Mesodermal cell (in vitro differentiated cells): Measurements from ENCODE around the gene GPR39.

Experiments used
- H3K27ac ChIP-seq: 2 replicates; pipeline ENCODE4 v1.7.0; 2013; ENCODE audit warnings: mild to moderate bottlenecking, low read depth, low read length, moderate library complexity; ENCODE audit not compliant: severe bottlenecking
- H3K36me3 ChIP-seq: 2 replicates; pipeline ENCODE4 v1.7.1; 2013; ENCODE audit warnings: mild to moderate bottlenecking, low read length, moderate library complexity; ENCODE audit not compliant: control insufficient read depth, insufficient read depth
- H3K4me1 ChIP-seq: one replicate; pipeline ENCODE4 v1.7.1; 2013; ENCODE audit warnings: mild to moderate bottlenecking, low read length; ENCODE audit not compliant: insufficient read depth, control insufficient read depth, poor library complexity, severe bottlenecking
- H3K4me3 ChIP-seq: 2 replicates; pipeline ENCODE4 v1.7.0; 2013; ENCODE audit warnings: low read length, control low read depth, mild to moderate bottlenecking; ENCODE audit not compliant: insufficient read depth, poor library complexity, severe bottlenecking; ENCODE audit errors: extremely low read depth
- H3K9me3 ChIP-seq: 2 replicates; pipeline ENCODE4 v1.7.1; 2013; ENCODE audit warnings: mild to moderate bottlenecking, low read length, moderate library complexity; ENCODE audit not compliant: control insufficient read depth
- WGBS, 2 experiments: methylation state at CpG; one replicate each; pipeline ENCODE4 v1.1.5; 2013; ENCODE audit warnings: missing lambda C conversion rate in 2 of 2; ENCODE audit not compliant: insufficient coverage in 2 of 2; 5-methylcytosine and 5-hydroxymethylcytosine counted together

GPR39 gene

DNA sequence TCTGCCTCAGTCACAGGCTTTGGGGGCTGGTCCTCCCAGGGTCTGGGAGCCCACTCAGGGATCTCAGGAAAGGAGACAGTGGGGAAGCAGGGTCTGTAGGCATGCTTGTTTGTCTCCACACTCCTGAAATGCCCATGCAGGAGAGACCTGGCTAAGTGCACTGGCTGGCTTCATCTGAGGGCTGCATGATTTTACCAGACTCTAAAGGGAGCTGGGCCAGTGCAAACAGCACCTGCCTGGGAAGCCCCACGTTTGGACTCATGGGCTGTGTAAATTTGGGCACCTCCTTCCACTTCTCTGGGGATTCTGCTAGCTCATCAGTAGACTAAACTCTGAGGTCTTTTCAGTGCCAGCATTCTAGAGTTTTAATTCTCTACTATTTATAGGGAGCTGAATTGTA, 219.7 kb downstream of the GPR39 start:
- no peak overlapping the region for H3K4me3 ChIP-seq
- no peak overlapping the region for H3K27ac ChIP-seq
- H3K9me3 ChIP-seq = no peaks in the 10 kb centered on the region
- WGBS, 2 experiments = 71 to 82% methylated on average over 1 of the region's 1 CpG
- H3K36me3 ChIP-seq = no peaks in the 10 kb centered on the region
- peaks cover 14% of the 10 kb centered on the region for H3K4me1 ChIP-seq

DNA sequence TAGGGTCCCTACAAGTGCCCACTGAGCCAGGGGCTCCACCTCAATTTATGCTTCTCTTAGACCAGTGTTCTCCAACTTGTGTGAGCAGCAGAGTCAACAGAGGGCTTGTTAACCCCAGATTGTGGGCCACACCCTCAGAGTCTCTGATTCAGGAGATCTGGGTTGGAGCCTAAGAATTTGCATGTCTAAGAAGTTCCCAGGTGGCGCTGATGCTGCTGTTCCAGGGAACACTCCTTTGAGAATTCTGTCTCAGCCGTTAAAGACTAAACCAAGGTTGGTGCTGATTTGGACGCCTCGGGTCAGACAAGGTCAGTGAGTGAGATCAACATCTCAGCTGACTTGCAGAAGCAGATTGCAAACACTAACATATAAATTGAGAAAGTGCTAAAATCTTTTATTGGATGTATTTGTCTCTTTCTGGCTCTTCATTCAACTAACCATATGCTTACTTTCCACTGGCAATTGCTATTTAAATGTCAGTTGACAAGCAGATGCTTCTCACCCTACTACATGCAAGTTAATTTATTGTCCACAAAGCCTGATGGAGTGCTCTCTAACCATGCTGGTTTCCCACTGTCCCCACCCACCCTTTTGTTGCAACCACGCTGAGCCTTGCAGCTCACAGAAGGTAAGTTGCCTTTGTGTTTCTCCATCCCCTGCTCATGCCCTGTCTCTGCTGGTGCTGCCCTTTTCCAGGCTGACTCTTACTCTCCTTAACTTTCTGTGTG, 221.9 kb downstream of the GPR39 start:
- no peaks in the 10 kb centered on the region for H3K36me3 ChIP-seq
- H3K27ac ChIP-seq = no peak overlapping the region
- H3K4me1 ChIP-seq = no peaks in the 10 kb centered on the region
- H3K9me3 ChIP-seq = no peaks in the 10 kb centered on the region
- H3K4me3 ChIP-seq = no peak overlapping the region
- 82 to 89% methylated on average over 5 of the region's 5 CpGs for WGBS, 2 experiments

DNA sequence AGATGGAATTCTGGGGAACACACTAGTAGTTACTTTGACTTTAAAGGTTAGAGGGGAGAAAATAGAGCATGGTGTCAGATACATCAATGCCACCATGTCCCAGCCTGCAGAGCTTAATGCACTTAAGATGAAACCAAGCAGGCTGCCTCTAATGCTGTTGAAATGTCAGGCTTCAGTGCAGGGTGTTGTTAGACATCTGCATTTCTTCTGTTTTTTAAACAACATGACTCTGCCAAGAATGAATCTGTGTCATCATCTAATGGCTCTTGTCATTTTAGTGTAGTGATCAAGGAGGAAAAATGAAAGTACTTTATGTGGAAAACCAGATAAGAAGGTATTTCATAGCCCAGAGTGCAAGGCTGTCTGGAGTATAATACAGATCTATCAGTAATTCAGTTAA, 223.5 kb downstream of the GPR39 start:
- Histone ChIP-seq H3K4me1 (no peaks in the 10 kb centered on the region), H3K9me3 (no peaks in the 10 kb centered on the region), H3K4me3 (no peak overlapping the region), H3K36me3 (no peaks in the 10 kb centered on the region), H3K27ac (no peak overlapping the region)

DNA sequence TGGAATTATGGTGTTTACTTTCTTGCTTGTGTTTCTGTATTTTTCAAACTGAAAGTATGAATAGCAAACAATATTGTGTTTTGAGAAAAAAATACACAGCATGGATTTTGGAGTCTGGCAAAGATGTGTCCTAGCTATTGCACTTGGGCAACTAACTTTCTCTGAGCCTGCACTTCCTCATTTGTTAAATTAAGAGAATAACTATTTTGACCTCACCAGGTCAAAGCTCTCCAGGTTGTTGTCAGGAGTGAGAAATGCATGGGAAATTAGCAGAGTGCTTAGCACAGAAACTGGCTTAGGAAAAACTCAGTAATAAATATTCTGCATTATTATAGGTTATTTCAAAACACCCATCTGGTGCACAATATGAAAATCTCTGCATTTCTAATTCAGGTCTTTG, 225.2 kb downstream of the GPR39 start:
- Histone ChIP-seq H3K4me3 (no peak overlapping the region), H3K36me3 (no peaks in the 10 kb centered on the region), H3K9me3 (no peaks in the 10 kb centered on the region), H3K4me1 (no peaks in the 10 kb centered on the region), H3K27ac (no peak overlapping the region)

DNA sequence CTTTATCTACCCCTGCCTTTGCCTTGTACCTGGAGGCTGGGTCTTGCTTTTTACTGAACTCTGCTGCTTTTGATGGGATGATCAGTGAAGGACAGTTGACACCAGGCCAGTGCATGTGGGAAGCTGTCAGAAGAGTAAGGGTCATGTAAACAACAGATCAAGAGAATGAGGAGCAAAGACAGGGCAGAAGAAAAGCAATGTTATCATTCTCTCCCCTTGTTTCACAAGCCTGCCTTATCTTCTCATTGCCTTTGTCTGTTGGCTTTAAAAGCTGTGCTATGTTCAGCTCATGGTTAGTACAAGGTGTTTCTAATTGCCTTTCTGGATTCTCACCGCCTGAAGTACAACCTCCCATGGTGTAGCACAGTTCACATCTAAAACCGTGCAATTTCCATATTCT, 225.8 kb downstream of the GPR39 start:
- WGBS, 2 experiments = 100% methylated on average over 1 of the region's 2 CpGs; no CpG with 5 or more reads in 1 of the 2 experiments
- Histone ChIP-seq H3K4me1 (no peaks in the 10 kb centered on the region), H3K4me3 (no peak overlapping the region), H3K27ac (no peak overlapping the region), H3K36me3 (no peaks in the 10 kb centered on the region), H3K9me3 (no peaks in the 10 kb centered on the region)

DNA sequence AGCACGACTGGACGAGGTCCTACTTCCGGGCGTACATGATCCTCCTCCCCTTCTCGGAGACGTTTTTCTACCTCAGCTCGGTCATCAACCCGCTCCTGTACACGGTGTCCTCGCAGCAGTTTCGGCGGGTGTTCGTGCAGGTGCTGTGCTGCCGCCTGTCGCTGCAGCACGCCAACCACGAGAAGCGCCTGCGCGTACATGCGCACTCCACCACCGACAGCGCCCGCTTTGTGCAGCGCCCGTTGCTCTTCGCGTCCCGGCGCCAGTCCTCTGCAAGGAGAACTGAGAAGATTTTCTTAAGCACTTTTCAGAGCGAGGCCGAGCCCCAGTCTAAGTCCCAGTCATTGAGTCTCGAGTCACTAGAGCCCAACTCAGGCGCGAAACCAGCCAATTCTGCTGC, 228.6 kb downstream of the GPR39 start:
- no peak overlapping the region for H3K27ac ChIP-seq
- H3K4me1 ChIP-seq = no peaks in the 10 kb centered on the region
- WGBS, 2 experiments = 94 to 95% methylated on average over 33 to 35 of the region's 35 CpGs
- no peaks in the 10 kb centered on the region for H3K36me3 ChIP-seq
- no peak overlapping the region for H3K4me3 ChIP-seq
- H3K9me3 ChIP-seq = no peaks in the 10 kb centered on the region

DNA sequence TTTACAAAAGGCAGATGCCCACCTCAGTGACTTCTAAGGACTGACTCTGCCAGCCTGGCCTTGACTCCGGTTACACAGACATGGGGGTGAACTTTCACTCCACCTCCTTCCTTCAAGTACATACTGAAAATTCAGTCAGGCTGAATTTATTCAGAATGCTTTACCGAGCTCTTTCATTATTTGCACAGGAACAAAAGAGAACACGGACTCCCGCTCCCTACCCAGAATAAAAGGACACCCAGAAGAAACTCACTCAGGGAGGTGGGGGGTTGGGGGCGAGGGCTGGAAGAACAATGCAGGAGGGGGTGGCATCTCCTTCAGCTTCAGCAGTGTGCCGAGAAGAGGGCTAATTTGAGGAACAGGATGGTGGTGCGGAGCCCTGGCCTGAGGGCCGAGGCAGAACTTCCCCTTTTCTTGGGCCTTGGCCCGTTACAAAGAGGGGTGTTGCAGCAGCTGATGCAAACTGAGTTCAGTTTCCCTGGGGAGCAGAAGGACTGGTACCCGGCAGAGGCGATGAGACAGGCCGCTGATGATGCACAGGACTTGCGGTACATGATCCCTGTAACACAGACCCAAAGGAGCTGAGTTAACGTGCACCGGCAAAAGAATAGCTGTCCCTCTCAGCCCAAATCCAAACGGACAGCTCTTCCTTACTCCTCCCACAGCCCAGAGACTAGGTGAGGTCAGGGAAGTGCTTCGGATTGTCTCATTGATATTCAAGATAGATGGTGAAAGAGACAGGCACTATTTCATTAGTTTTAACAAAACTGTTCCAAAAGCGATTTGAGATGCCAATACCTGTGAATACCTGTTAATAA, 229.3 kb downstream of the GPR39 start:
- H3K9me3 ChIP-seq = no peaks in the 10 kb centered on the region
- H3K36me3 ChIP-seq = no peaks in the 10 kb centered on the region
- no peak overlapping the region for H3K27ac ChIP-seq
- no peak overlapping the region for H3K4me3 ChIP-seq
- WGBS, 2 experiments = 78 to 92% methylated on average over 11 to 12 of the region's 18 CpGs
- no peaks in the 10 kb centered on the region for H3K4me1 ChIP-seq

DNA sequence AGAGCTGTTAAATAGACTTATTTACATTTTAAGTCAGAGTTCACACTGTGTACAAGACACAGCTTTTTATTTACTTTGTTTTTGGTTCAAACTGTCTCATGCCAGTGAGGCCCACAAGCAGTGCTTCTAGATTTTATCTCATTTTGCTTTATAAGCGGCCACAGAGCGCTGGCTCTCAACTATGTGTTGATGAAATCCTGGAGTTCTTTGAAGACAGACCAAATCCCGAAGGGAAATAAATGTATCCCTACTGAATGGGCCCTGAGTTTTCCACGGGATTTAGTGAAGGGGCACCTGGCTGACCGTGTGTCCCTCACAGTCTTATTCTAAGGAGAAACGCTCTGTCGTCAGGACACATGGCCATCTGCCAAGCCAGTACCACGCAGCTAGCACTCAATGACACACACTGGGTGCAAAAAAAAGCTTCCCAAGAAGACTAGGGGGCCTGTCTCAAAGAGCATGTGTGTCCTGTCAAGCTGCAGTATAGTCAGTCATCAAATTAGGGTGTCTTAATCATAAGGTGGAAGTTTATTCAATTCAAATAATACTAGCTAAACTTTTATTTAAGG, 230.0 kb downstream of the GPR39 start:
- H3K4me3 ChIP-seq = no peak overlapping the region
- no peaks in the 10 kb centered on the region for H3K9me3 ChIP-seq
- H3K27ac ChIP-seq = no peak overlapping the region
- no peaks in the 10 kb centered on the region for H3K36me3 ChIP-seq
- WGBS, 2 experiments = 88 to 92% methylated on average over 7 to 8 of the region's 8 CpGs
- no peaks in the 10 kb centered on the region for H3K4me1 ChIP-seq

DNA sequence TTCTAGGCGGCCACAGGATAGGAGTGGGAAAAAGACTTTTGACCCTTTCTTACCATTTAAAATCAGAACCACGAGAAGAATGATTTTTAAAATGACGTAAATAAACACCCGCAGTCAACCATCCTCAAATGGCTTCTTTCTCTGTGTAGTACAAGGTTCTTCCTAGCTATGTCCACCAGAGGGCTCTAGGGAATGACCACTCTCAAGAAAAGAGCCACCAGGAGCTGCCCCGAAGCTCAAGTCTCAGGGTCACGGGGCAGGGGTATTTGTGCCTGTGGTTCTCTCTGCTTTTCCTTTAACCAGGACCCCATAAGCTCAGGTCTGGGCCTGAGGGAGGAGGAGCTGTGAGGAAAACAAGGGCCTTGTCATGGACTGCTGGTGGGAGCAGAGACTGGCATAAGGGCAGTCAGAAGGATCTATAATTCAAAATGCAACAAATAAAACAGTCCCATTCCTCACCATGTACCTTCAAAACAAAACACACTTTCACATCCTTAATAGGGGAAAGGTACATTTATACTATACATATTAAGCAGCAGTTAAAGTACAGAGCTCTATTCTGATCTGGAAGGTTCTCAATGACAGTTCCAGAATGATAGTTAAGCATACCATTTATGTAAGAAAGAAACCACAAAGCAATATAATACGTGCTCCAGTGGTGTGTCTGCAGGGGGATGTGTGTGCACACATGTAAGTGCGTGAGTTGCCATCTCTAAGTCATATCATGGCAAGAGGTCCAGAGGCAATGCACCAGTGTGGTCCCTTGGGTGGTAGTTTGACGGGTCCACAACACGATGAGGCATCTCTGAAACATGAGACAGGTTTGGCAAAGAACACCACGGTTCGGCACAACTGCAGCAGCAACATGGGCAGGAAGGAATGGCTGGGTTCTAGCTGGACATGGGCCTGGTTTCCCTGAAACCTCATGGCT, 234.8 kb downstream of the GPR39 start:
- Histone ChIP-seq H3K36me3 (no peaks in the 10 kb centered on the region), H3K9me3 (no peaks in the 10 kb centered on the region), H3K27ac (no peak overlapping the region), H3K4me3 (no peak overlapping the region), H3K4me1 (no peaks in the 10 kb centered on the region)
- 82 to 95% methylated on average over 5 to 8 of the region's 12 CpGs for WGBS, 2 experiments

DNA sequence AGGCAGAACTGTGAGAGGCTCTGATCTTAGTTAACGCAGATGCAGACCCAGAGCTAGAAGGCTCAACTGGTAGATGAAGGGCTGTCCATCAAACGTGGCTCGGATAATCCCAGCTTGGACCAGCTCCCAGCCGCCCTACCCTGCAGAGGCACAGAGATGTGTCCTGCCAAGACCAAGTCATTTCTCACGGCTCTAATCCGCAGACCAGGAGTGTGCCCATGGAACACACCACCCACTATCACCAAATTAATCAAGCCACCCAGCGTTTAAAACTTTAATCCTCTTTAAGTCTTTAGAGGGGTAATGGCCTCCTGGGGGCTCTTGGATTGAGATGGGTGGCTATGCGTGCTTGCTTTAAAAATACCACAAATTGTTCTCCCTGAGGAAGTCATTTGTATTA, 235.9 kb downstream of the GPR39 start:
- no peaks in the 10 kb centered on the region for H3K9me3 ChIP-seq
- no peak overlapping the region for H3K27ac ChIP-seq
- H3K4me1 ChIP-seq = no peaks in the 10 kb centered on the region
- H3K4me3 ChIP-seq = no peak overlapping the region
- no peaks in the 10 kb centered on the region for H3K36me3 ChIP-seq
- 78 to 85% methylated on average over 4 to 6 of the region's 8 CpGs for WGBS, 2 experiments
